IPS-18c (cell line): ENCODE measurements around the gene C4B.
"Not testable (repeated sequence)": the region's sequence is repeated elsewhere in the genome, so short reads cannot be mapped to it uniquely, and the experiment has no call there.

Experiments used
- H3K4me3 ChIP-seq: 2 replicates; pipeline ENCODE4 v1.7.0; 2013; ENCODE audit warnings: low read depth, mild to moderate bottlenecking, low read length, moderate library complexity; ENCODE audit not compliant: insufficient read depth
- H3K9me3 ChIP-seq: one replicate; pipeline ENCODE4 v1.6.1; 2013; ENCODE audit warnings: mild to moderate bottlenecking, low read length, moderate library complexity; ENCODE audit not compliant: control insufficient read depth, insufficient read depth

The C4B gene

DNA sequence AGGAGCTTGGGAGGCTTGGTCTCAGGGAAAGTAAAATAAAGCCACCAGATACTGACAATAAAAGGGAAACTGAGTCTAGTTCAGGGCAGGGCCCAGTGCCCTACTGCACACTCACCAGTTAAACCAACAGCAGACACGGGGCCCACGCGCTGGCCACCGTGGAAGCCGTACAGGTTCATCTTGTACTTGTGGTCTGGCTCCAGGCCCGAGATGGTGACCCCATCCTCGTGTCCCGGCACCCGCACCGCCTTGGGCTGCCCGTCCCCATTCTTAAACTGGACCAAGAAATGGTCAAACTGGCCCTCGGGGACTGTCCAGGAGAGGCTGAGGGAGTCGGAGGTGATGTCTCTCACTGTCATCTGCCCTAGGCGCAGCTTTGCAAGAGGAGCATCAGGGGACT lies 50.1 kb downstream of the C4B start:
- H3K9me3 ChIP-seq: no peaks in the 10 kb centered on the region
- no peak overlapping the region for H3K4me3 ChIP-seq

DNA sequence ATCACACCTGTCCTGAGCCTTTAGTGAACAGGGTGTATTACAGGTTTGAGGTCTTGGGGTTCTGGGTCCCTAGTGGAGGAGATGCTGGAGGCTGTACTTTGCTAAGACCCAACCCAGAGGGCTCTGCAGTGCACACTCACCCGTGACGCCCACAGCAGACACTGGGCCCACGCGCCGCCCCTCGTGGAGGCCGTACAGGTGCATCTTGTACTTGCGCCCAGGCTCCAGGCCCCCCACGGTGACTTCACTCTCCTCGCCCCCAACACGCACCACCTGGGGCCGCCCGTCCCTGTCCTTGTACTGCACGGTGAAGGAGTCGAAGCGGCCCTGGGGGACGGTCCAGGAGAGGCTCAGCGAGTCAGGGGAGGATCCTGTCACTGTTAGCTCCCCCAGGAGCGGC lies 52.9 kb downstream of the C4B start:
- not testable (repeated sequence) for H3K4me3 ChIP-seq, H3K9me3 ChIP-seq

DNA sequence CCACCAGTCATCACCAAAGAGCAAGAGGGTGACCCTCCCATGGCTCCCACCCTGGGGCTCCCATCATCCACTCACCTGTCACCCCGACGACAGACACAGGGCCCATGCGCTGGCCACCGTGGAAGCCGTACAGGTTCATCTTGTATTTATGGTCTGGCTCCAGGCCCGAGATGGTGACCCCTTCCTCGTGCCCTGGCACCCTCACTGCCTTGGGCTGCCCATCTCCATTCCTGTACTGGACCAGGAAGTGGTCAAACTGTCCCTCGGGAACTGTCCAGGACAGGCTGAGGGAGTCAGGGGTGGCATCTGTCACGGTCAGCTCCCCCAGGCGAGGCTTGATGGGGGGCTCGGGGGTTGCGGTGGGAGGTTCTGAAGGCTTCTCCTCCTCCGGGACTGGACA lies 53.7 kb downstream of the C4B start:
- H3K4me3 ChIP-seq, H3K9me3 ChIP-seq: not testable (repeated sequence)

DNA sequence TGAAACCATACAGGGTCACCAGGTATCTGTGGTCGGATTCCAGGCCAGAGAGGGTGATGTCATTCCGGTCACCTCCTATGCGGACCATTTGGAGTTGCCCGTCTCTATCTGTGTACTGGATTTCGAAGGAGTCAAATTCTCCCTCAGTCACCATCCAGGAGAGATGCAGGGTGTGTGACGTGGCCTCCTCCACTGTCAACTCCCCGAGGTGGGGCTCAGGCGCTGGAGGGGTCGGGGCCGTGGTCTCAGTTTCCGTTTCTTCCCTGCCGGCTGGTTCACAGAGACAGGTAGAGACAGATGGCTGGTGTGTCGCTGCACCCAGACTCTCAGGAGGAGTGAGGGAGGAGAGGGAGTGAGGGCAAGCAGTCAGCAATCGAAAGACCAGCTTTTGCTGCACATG lies 54.3 kb downstream of the C4B start:
- no peak overlapping the region for H3K4me3 ChIP-seq
- H3K9me3 ChIP-seq: no peaks in the 10 kb centered on the region

DNA sequence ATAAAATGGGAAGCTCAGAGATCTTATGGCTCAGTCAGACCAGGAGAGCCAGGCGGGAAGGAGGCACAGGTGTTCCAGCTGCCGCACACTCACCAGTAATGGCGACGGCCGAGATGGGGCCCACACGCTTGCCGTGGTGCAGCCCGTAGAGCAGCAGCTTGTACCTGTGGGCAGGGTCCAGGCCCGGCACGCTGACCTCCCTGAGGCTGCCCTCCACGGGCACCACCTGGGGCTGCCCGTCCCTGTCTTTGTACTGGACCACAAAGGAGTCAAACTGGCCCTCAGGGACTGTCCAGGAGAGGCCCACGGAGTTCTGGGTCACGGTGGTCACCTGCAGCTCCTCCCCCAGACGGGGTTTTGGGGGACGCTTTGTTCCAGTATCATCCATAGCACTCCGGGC lies 54.9 kb downstream of the C4B start:
- Histone ChIP-seq H3K9me3 (no peaks in the 10 kb centered on the region), H3K4me3 (no peak overlapping the region)

DNA sequence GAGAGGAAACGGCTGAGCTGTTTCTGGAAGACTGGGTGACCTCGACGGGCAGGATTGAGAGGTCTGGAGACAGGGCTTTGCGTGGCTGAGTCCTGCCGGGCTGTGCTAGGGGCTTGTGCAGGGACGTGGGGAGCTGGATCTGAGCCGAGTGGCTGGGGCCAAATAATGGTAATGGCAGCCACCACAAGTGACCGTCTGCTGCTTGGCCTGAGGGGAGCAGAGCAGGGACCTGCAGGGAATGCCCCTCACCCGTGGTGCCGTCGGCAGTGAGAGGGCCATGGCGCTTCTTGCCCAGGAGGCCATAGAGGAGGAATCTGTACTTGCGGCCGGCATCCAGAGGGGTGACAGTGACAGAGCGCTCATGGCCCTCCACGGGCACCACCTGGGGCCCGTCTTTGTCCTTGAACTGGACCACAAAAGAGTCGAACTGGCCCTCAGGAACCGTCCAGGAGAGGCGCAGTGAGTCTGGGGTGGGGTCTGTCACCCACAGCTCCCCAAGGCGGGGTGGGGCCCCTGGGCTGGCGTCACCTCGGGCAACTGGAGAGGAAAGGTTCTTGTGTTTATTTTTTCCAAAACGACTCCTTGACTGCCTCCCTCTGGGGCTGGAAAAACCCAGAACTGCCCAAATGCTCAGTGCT lies 55.4 kb downstream of the C4B start:
- H3K4me3 ChIP-seq: no peak overlapping the region
- no peaks in the 10 kb centered on the region for H3K9me3 ChIP-seq

DNA sequence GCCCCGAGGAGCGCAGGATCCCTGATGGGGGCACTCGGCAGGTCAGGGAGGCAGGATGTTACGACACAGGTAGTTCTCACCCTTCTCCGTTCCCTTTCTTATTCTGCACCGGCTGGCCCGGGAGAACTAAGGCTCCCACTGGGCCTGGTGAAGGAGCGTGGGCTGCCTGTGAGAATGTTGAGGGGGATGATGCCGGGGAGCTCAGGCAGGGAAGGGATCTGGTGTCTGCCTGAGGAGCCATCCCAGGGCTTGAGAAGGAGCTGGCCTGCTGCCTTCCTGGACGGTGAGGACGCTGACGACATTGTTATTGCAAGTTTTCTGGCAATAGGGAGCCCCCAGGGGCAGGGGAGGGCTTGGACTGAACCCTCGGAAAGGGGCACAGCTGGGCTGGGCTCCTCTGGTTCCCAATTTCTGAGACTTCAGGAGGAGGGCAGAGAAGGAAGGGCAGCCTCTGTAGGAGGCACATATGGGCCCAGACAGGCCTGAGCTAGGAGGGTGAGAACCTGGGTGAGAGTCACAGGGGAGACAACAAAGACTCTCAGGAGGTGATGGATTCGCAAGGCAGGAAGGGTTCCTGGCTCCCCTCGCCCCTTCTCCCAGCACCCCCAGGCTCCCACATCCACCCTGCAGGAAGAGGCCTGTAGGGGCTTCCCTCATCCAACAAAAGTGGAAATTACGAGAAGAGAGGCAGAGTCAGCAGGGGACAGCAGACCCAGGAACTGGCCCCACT lies 56.4 kb downstream of the C4B start:
- Histone ChIP-seq H3K9me3 (no peaks in the 10 kb centered on the region), H3K4me3 (no peak overlapping the region)

DNA sequence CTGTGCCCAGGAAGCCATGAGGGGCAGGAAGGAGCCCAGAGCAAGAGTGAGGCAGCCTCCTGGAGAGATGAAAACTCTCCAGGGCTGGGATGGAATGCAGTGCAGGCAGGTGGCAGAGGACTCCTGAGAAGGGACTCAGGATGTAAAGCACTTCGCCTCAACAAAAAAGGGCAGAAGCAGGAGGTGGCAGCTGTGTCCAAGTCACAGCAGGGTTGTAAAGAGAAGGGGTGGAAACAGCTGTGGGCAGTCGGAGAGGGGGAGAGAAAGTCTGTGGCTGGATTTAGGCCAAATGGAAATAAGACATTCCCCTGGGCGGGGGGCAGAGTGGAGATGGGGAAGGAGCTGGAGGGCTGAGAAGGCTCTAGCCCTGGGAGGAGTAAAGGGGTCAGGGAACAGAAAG lies 58.5 kb downstream of the C4B start:
- no peak overlapping the region for H3K4me3 ChIP-seq
- H3K9me3 ChIP-seq: no peaks in the 10 kb centered on the region

DNA sequence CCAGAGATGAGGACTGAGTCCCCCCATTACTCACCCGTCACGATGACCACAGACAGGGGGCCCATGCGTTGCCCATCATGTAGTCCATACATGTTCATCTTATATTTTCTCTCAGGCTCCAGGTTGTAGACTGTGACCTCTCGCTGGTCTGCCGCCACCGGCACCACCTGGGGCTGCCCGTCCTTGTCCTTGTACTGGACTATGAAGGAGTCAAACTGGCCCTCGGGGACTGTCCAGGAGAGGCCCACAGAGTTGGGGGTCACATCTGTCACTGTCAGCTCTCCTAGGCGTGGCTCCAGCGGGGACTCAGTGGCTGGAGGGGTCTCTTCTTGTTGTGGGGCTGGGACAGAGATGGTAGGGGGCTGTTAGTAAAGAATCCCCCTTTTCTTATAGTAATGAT lies 59.0 kb downstream of the C4B start:
- Histone ChIP-seq H3K4me3 (no peak overlapping the region), H3K9me3 (no peaks in the 10 kb centered on the region)

DNA sequence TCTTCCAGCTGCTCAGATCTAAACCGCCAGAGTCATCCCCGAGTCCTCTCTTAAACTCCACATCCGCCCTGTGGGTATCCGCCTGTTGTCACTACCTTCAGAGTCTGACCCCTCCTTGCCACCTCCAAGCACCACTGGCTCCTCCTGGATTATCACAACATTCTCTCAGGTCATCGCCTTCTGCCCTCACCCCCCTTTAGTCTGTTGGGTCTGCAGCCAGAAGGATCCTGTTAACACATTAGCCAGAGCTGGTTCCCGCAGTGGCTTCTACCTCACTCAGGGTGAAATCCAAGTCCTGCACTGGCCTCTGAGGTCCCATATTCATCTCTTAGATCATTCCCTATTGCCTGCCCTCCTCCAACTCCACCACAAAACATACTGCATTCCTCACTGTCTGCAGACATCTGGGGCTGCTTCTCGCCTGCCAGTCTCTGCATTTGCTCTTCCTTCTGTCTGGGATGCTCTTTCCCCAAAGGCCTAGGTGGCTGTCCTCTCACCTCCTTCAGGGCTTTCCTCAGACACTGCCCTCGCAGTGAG lies 60.5 kb downstream of the C4B start:
- Histone ChIP-seq H3K9me3 (no peaks in the 10 kb centered on the region), H3K4me3 (no peak overlapping the region)

DNA sequence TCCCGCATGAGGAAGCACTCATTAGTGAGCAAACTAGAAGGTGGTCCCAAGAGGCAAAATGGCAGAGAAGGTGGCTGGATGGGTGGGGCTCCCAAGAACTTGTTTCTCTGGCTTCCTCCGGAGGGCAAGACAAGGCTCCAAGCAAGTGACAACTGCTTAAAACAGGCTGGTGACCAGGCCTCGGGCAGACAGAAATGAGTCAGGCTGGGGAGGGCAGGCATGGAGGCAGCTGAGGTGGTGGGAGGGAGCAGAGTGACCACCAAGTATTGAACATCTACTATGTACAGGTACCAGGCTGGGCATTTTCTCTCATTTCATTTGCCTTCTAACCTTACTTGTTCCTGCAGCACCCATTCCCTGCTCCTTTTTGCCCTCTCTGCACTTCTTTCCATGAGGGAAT lies 61.2 kb downstream of the C4B start:
- no peak overlapping the region for H3K4me3 ChIP-seq

DNA sequence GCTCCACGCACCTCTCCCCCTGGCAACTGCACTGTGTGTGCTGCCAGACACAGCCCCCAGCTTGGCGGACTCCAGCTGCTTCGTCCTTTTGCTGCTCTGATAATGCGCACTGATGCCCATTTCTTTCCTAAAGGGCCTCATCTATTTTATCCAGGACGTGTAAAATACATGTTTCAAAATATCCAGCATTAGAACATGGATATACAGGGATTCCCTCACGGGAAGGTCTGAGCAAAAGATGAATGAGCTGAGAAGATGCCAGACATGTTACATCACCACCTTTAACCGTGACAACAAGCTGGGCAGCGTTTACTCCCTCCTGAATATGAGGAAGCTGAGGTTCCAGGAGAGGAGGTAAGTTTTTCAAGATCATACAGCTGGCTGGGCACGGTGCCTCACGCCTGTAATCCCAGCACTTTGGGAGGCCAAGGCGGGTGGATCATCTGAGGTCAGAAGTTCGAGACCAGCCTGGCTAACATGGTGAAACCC lies 61.8 kb downstream of the C4B start:
- no peaks in the 10 kb centered on the region for H3K9me3 ChIP-seq
- H3K4me3 ChIP-seq: no peak overlapping the region

More for the DNA sequence above, 61.2 kb downstream of the C4B start:
- H3K9me3 ChIP-seq: no peaks in the 10 kb centered on the region

DNA sequence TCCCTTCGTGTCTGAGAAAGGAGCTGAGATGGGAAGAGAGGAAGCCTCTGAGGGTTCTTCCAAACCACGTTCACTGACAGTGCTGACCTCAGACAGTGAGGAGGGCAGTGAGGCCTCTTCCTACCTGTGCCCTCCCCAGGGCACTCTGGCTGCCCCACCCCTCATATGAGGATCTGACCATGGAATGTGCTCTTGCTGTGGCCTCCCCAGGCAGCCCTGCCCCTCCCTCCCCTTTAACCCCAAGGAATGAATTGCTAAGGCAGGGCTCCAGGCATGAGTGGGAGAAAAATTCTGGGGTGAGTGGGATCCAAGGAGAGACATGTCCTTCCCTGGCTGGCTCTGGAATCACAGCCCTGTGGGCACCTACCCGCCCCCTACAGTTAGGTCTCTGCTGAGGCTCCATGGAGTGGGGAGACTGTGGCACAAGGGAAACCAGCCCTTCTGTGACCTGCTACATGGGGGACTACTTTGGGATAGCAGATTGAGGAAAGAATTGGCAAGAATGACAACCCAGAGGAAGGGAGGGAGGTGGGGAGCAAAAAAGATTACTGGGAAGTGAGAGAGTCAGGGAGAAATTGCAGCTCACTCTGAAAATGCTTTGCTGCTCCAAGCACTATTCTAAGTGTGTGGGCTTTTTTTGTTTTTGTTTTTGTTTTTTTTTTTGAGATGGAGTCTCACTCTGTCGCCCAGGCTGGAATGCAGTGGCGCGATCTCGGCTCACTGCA lies 65.1 kb downstream of the C4B start:
- H3K4me3 ChIP-seq: no peak overlapping the region
- H3K9me3 ChIP-seq: no peaks in the 10 kb centered on the region

DNA sequence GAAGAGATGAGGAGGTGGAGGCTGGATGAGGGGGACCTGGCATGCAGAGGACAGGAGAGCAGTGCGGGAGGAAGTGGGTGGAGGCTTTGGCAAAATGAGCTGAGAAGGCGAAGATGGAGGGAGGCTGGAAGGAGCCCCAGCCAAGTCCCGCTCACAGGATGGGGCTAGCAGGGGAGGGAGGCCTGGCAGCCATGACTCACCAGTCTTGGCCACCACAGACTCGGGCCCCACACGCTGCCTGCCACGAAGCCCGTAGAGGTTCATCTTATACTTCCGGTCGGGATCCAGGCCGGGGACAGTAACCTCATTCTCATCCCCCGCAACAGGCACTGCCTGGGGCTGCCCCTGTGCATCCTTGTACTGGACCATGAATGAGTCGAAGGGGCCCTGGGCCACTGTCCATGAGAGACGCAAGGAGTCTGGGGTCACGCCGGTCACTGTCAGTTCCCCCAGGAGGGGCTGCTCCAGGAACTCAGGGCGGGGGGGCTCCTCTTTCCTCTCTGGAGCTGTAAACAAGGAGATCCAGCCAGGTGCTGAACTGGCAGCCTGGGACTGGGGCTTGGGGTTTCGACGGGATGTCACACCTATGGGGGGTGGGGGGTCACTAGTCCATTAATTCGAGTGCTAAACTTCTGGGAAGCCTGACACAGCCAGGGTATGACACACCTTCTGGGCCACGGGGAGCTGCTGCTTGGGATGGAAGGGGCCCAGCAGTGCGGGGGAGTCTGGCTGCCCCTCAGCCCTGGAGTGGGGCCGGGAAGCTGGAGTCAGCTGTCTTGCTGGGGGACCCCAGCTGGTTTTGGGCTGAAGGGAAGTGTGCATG lies 66.8 kb downstream of the C4B start:
- H3K4me3 ChIP-seq: no peak overlapping the region
- no peaks in the 10 kb centered on the region for H3K9me3 ChIP-seq

DNA sequence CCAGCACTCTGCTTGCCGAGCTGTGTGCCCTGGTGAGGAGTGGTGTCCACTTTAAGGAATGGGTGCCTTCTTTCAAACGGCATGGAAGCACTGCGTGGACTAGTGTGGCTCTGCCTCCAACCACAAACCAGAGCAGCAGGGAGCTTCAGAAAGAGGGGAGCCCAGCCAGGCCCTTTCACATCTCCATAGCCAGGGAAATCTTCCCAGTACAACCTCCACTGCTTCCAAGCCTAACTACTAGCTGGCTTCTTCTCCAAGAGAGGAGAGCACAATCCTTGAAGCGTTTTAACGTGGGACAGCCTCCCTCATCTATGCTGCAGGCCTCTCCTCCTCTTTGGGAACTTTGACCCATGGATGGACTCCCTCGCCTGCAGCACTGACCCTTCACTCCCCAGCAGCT lies 67.9 kb downstream of the C4B start:
- no peaks in the 10 kb centered on the region for H3K9me3 ChIP-seq
- H3K4me3 ChIP-seq: no peak overlapping the region

DNA sequence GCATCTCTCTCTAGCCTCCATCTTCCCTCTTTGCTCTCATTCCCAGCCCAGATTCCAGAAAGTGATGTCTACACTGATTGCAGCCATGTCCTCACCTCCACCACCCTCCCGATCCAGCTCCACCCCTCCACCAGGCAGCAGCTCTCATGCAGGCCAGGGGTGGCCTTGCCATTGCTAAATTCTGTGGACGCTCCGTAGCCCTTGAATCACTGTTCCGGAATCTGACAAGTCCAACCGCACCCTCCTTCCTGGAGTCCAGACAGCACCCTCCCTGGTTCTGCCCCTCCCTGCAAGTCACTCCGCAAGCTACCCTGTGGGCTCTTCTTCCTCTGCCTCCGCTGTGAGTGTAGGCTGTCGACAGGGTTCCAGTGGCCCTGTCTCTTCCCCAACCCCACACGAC lies 68.3 kb downstream of the C4B start:
- Histone ChIP-seq H3K9me3 (no peaks in the 10 kb centered on the region), H3K4me3 (no peak overlapping the region)
